SK-N-SH (cell line): ENCODE results near the gene NTRK2. TPM values are rescaled to one million over a fixed set of nuclear protein-coding genes. Genes with fewer than 3 reads are reported as not detected.

Experiments
- CTCF ChIA-PET: fragments of 300-600, 350-600 bp; formaldehyde crosslinking; extraction: SDS; loops from one replicate; lab custom pipeline; 2021; lab: Yijun Ruan, JAX
- POLR2A ChIA-PET: fragments of 350-600 bp; sonication (Branson Sonifier 250); formaldehyde crosslinking; extraction: SDS; loops from one replicate; lab custom pipeline; 2020; ENCODE audit warnings: antibody characterized with exemption, inconsistent platforms; lab: Yijun Ruan, JAX
- DNase-seq: peaks from one replicate; pipeline ENCODE4 v3.0.0; 2012
- H2AFZ ChIP-seq: fragments of 200-600 bp; sonication (generic); 2 replicates; pipeline ENCODE4 v1.8.1; 2016; ENCODE audit warnings: antibody characterized with exemption, mild to moderate bottlenecking, low read depth
- H3F3A ChIP-seq: fragments of 200-600 bp; sonication (generic); replicated peaks from 2 replicates; pipeline ENCODE3; 2016; ENCODE audit warnings: antibody characterized with exemption, mild to moderate bottlenecking; ENCODE audit not compliant: insufficient read depth
- H3K27ac ChIP-seq, 2 experiments: fragments of 200-500 bp in 1 of 2; fragments of 200-600 bp in 1 of 2; sonication (Bioruptor generic) in 1 of 2; sonication (generic), shearing (Covaris generic) in 1 of 2; 2 replicates each; pipeline versions ENCODE4 v1.5.1 to v1.6.1; 2014 to 2016; ENCODE audit warnings: low read depth in 2 of 2, inconsistent platforms in 1 of 2, low read length in 1 of 2, mild to moderate bottlenecking in 1 of 2, mixed read lengths in 1 of 2
- H3K27me3 ChIP-seq: fragments of 200-600 bp; sonication (generic), shearing (Covaris generic); 2 replicates; pipeline ENCODE4 v1.6.1; 2016; ENCODE audit warnings: mixed run types; ENCODE audit not compliant: insufficient read depth
- H3K36me3 ChIP-seq, 2 experiments: fragments of 200-500 bp in 1 of 2; fragments of 200-600 bp in 1 of 2; sonication (Bioruptor generic) in 1 of 2; sonication (generic) in 1 of 2; replicated peaks in 1 of 2; 2 replicates each; pipeline versions ENCODE3 to v1.5.1; 2014 to 2016; ENCODE audit warnings: low read length in 1 of 2, mild to moderate bottlenecking in 1 of 2; ENCODE audit not compliant: insufficient read depth in 2 of 2, control insufficient read depth in 1 of 2
- H3K4me1 ChIP-seq, 2 experiments: fragments of 200-500 bp in 1 of 2; fragments of 200-600 bp in 1 of 2; sonication (Bioruptor generic) in 1 of 2; sonication (generic), shearing (Covaris generic) in 1 of 2; 2 replicates each; pipeline versions ENCODE4 v1.5.1 to v1.6.1; 2014 to 2016; ENCODE audit warnings: low read depth in 1 of 2, low read length in 1 of 2, mixed run types in 1 of 2; ENCODE audit not compliant: insufficient read depth in 2 of 2, control insufficient read depth in 1 of 2
- H3K4me2 ChIP-seq: fragments of 200-600 bp; sonication (generic), shearing (Covaris generic); 2 replicates; pipeline ENCODE4 v1.6.1; 2017; ENCODE audit warnings: mixed run types
- H3K4me3 ChIP-seq, 2 experiments: fragments of 200-500 bp in 1 of 2; fragments of 200-600 bp in 1 of 2; sonication (Bioruptor generic) in 1 of 2; sonication (generic), shearing (Covaris generic) in 1 of 2; 2 replicates each; pipeline versions ENCODE4 v1.5.1 to v1.8.1; 2014 to 2016; ENCODE audit warnings: low read depth in 2 of 2, inconsistent platforms in 1 of 2, low read length in 1 of 2, mild to moderate bottlenecking in 1 of 2, mixed read lengths in 1 of 2, moderate library complexity in 1 of 2
- H3K79me2 ChIP-seq: fragments of 200-600 bp; sonication (generic); 2 replicates; pipeline ENCODE4 v1.8.1; 2017; ENCODE audit warnings: mild to moderate bottlenecking; ENCODE audit not compliant: insufficient read depth
- H3K9ac ChIP-seq: fragments of 200-600 bp; sonication (generic); 2 replicates; pipeline ENCODE4 v1.6.1; 2017; ENCODE audit warnings: mixed run types
- H3K9me2 ChIP-seq: fragments of 200-600 bp; sonication (generic); 2 replicates; pipeline ENCODE4 v1.6.1; 2017; ENCODE audit warnings: mixed run types
- H3K9me3 ChIP-seq: fragments of 200-600 bp; sonication (generic); 2 replicates; pipeline ENCODE4 v1.6.1; 2017; ENCODE audit warnings: mixed run types, mild to moderate bottlenecking, moderate library complexity
- H4K20me1 ChIP-seq: fragments of 200-600 bp; sonication (generic); 2 replicates; pipeline ENCODE4 v1.6.1; 2017; ENCODE audit warnings: mild to moderate bottlenecking, mixed run types; ENCODE audit not compliant: insufficient read depth
- ELF1 ChIP-seq: IDR thresholded peaks from 2 replicates; pipeline ENCODE4 v1.4.0; 2012
- FOSL2 ChIP-seq: IDR thresholded peaks from 2 replicates; pipeline ENCODE4 v1.4.0; 2012; ENCODE audit warnings: low read depth, mild to moderate bottlenecking, moderate library complexity, borderline replicate concordance
- FOXJ3 ChIP-seq: sonication (generic); formaldehyde crosslinking; IDR thresholded peaks from 2 replicates; pipeline ENCODE4 v1.5.1; 2020; ENCODE audit warnings: mild to moderate bottlenecking, missing genetic modification reagents
- FOXM1 ChIP-seq: IDR thresholded peaks from 2 replicates; pipeline ENCODE4 v1.4.0; 2012; ENCODE audit warnings: low read depth, mild to moderate bottlenecking
- GABPA ChIP-seq: IDR thresholded peaks from 2 replicates; pipeline ENCODE4 v1.4.0; 2012; ENCODE audit warnings: low read depth, mild to moderate bottlenecking
- GATA2 ChIP-seq: sonication (generic); formaldehyde crosslinking; IDR thresholded peaks from 2 replicates; pipeline ENCODE4 v1.5.0; 2020; ENCODE audit warnings: mild to moderate bottlenecking, missing genetic modification reagents
- JUND ChIP-seq: IDR thresholded peaks from 2 replicates; pipeline ENCODE4 v1.4.0; 2012
- MEF2A ChIP-seq: IDR thresholded peaks from 2 replicates; pipeline ENCODE4 v1.4.0; 2012; ENCODE audit warnings: low read depth, borderline replicate concordance
- MXI1 ChIP-seq: IDR thresholded peaks from 2 replicates; pipeline ENCODE4 v1.6.1; 2012; ENCODE audit warnings: mild to moderate bottlenecking, low read depth, low read length, improper control_type of control experiment
- NFIC ChIP-seq: IDR thresholded peaks from 2 replicates; pipeline ENCODE4 v1.4.0; 2012; ENCODE audit warnings: borderline replicate concordance
- NRF1 ChIP-seq: IDR thresholded peaks from 2 replicates; pipeline ENCODE4 v1.6.1; 2012; ENCODE audit warnings: low read depth, mild to moderate bottlenecking, low read length
- POLR2AphosphoS5 ChIP-seq: IDR thresholded peaks from 2 replicates; pipeline ENCODE4 v1.6.1; 2012; ENCODE audit warnings: low read depth, low read length
- RAD21 ChIP-seq: IDR thresholded peaks from 2 replicates; pipeline ENCODE4 v1.6.1; 2012; ENCODE audit warnings: mild to moderate bottlenecking, low read length
- RCOR1 ChIP-seq: fragments of 150-350 bp; IDR thresholded peaks from 2 replicates; pipeline ENCODE4 v1.6.1; 2017; ENCODE audit warnings: antibody characterized with exemption, low read length
- SMC3 ChIP-seq: IDR thresholded peaks from 2 replicates; pipeline ENCODE4 v1.6.1; 2012; ENCODE audit warnings: low read depth, low read length, improper control_type of control experiment
- TCF12 ChIP-seq: IDR thresholded peaks from 2 replicates; pipeline ENCODE4 v1.4.0; 2012
- WGBS: methylation state at CpG from one replicate; pipeline ENCODE4 v1.1.6; 2017; ENCODE audit warnings: low lambda C conversion rate; 5-methylcytosine and 5-hydroxymethylcytosine counted together
- polyA plus RNA-seq, 3 experiments: library from polyadenylated mRNA; depleted of rRNA; stranded (reverse); fragments of >200 nt; gene quantifications; 2 replicates each; pipeline ENCODE4 v1.2.3, GENCODE V29; 2012
- TF ChIP-seq, protein P1 (sequence below): fragments of 200-600 bp; sonication (generic); IDR thresholded peaks from 2 replicates; pipeline ENCODE4 v1.6.1; 2017; ENCODE audit warnings: antibody characterized with exemption, mild to moderate bottlenecking, moderate library complexity
- TF ChIP-seq, protein P2 (sequence below): IDR thresholded peaks from 2 replicates; pipeline ENCODE4 v1.4.0; 2012; ENCODE audit warnings: low read depth
- TF ChIP-seq, protein P3 (sequence below): IDR thresholded peaks from 2 replicates; pipeline ENCODE4 v1.4.0; 2012; ENCODE audit warnings: low read depth, borderline replicate concordance
- TF ChIP-seq, protein P4 (sequence below): fragments of 150-350 bp; IDR thresholded peaks from 2 replicates; pipeline ENCODE4 v1.6.1; 2016; ENCODE audit warnings: mild to moderate bottlenecking, low read depth, low read length

Gene NTRK2
- polyA plus RNA-seq, 1 of the 3 experiments (the other 2 are of a cell fraction), result 0.05 TPM

DNA sequence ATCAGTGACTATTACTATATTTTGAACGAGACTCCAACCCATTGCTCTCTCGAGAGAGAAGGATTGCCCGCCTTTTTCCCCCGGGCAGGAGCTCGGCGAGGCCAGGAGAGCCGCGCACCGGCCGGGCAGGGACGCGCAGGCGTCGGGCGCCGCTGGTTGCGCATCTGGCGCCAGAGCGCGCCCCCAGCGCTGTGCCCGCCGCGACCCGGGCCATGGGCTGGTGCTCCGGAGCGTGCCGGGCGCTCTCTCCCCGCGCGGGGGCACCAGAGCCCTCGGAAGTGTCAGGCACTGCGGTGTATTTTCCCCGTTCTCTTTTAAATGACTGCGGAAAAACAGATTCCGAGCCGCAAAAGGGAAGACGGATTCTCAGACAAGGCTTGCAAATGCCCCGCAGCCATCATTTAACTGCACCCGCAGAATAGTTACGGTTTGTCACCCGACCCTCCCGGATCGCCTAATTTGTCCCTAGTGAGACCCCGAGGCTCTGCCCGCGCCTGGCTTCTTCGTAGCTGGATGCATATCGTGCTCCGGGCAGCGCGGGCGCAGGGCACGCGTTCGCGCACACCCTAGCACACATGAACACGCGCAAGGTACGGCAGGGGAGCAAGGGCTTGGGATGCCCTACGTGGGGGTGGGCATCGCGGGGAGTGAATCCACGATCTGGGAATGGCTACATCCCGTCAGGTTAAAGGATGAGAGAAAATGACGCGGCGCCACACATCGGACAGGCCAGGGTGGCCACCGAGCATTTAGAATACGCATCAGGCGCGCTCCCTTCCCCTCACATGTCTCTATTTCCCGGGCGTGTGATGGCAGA lies 1.1 kb upstream of the NTRK2 start:
- Histone ChIP-seq H3K27me3 (peaks cover 19% of the 10 kb centered on the region), H4K20me1 (no peaks in the 10 kb centered on the region), H3K4me2 (peak overlapping the region; percentile 92), H3K9ac (no peak overlapping the region), H3K27ac (no peak overlapping the region), H3K36me3 (no peaks in the 10 kb centered on the region), H3K9me3 (no peaks in the 10 kb centered on the region), H2AFZ (peak overlapping the region; percentile 63; the same call in 1 of the 2 replicates), H3K4me3 (peak overlapping the region; percentile 49 to 64), H3K9me2 (no peaks in the 10 kb centered on the region), H3K79me2 (no peaks in the 10 kb centered on the region), H3K4me1 (peaks cover 0 to 27% of the 10 kb centered on the region in 2 experiments; a peak in 1 of 4 replicates), H3F3A (no peaks in the 10 kb centered on the region)
- ChIA-PET POLR2A (no interaction called here), CTCF (interaction anchor here (0.6 to 5.0 kb wide), 79 partner anchors 8 to 1158 kb away, joined by 3 to 33 read pairs (median 4); no protein-coding TSS in a partner anchor)
- peak; percentile 92 for DNase-seq
- TF ChIP-seq MXI1, result peak; percentile 36; the same call in 1 of the 2 replicates
- TF ChIP-seq, protein P1, sequence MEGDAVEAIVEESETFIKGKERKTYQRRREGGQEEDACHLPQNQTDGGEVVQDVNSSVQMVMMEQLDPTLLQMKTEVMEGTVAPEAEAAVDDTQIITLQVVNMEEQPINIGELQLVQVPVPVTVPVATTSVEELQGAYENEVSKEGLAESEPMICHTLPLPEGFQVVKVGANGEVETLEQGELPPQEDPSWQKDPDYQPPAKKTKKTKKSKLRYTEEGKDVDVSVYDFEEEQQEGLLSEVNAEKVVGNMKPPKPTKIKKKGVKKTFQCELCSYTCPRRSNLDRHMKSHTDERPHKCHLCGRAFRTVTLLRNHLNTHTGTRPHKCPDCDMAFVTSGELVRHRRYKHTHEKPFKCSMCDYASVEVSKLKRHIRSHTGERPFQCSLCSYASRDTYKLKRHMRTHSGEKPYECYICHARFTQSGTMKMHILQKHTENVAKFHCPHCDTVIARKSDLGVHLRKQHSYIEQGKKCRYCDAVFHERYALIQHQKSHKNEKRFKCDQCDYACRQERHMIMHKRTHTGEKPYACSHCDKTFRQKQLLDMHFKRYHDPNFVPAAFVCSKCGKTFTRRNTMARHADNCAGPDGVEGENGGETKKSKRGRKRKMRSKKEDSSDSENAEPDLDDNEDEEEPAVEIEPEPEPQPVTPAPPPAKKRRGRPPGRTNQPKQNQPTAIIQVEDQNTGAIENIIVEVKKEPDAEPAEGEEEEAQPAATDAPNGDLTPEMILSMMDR, result peak; percentile 67
- peak; percentile 65 for TF ChIP-seq SMC3
- peak; percentile 59 for TF ChIP-seq NRF1
- TF ChIP-seq GATA2, result no peak
- TF ChIP-seq RAD21, result peak; percentile 81
- WGBS, result 2% methylated on average over 19 of the region's 76 CpGs

DNA sequence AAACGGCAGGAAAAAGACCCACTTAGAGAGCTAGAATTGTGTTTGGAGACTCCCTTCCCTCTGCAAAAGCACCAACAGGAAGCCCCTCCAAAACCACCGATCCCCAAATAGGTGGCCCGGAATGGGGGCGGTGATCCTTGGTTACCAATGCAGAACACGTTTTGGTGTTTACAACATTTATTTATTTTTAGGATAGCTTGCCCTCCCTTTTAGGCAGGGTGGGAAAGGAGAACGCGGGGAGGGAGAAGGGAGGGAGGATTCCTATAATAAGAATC lies 579 bp upstream of the NTRK2 start:
- no peak for DNase-seq
- no peaks in the 10 kb centered on the region for H3F3A ChIP-seq
- H3K36me3 ChIP-seq, result no peaks in the 10 kb centered on the region
- no peaks in the 10 kb centered on the region for H3K9me2 ChIP-seq
- H2AFZ ChIP-seq, result peak overlapping the region; percentile 63; the same call in 1 of the 2 replicates
- TF ChIP-seq, protein P2, sequence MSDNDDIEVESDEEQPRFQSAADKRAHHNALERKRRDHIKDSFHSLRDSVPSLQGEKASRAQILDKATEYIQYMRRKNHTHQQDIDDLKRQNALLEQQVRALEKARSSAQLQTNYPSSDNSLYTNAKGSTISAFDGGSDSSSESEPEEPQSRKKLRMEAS, result no peak
- no peak for TF ChIP-seq SMC3
- no peak for TF ChIP-seq FOSL2
- no peak for TF ChIP-seq MEF2A
- TF ChIP-seq, protein P3, sequence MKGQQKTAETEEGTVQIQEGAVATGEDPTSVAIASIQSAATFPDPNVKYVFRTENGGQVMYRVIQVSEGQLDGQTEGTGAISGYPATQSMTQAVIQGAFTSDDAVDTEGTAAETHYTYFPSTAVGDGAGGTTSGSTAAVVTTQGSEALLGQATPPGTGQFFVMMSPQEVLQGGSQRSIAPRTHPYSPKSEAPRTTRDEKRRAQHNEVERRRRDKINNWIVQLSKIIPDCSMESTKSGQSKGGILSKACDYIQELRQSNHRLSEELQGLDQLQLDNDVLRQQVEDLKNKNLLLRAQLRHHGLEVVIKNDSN, result no peak
- TF ChIP-seq FOXJ3 (CRISPR knock-in tag), result no peak
- TF ChIP-seq POLR2AphosphoS5, result no peak
- TF ChIP-seq RCOR1, result no peak
- TF ChIP-seq FOXM1, result no peak
- no peak for TF ChIP-seq ELF1
- no peak for TF ChIP-seq JUND
- no peak for TF ChIP-seq NFIC
- TF ChIP-seq, protein P1, result no peak
- no peak for TF ChIP-seq TCF12
- TF ChIP-seq, protein P4, sequence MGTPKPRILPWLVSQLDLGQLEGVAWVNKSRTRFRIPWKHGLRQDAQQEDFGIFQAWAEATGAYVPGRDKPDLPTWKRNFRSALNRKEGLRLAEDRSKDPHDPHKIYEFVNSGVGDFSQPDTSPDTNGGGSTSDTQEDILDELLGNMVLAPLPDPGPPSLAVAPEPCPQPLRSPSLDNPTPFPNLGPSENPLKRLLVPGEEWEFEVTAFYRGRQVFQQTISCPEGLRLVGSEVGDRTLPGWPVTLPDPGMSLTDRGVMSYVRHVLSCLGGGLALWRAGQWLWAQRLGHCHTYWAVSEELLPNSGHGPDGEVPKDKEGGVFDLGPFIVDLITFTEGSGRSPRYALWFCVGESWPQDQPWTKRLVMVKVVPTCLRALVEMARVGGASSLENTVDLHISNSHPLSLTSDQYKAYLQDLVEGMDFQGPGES, result no peak
- TF ChIP-seq GABPA, result no peak
- peaks cover 0 to 27% of the 10 kb centered on the region in 2 experiments; a peak in 1 of 4 replicates for H3K4me1 ChIP-seq
- H3K27me3 ChIP-seq, result peaks cover 19% of the 10 kb centered on the region
- H3K4me2 ChIP-seq, result peak overlapping the region; percentile 92
- no peak overlapping the region for H3K27ac ChIP-seq
- H3K79me2 ChIP-seq, result no peaks in the 10 kb centered on the region
- no peak overlapping the region for H3K9ac ChIP-seq
- under 1% methylated on average over 6 of the region's 7 CpGs for WGBS
- ChIA-PET POLR2A (no interaction called here), CTCF (interaction anchor here (0.7 to 5.0 kb wide), 50 partner anchors 8 to 941 kb away, joined by 3 to 33 read pairs (median 5); no protein-coding TSS in a partner anchor)
- peak overlapping the region; percentile 49 to 64 for H3K4me3 ChIP-seq
- no peaks in the 10 kb centered on the region for H3K9me3 ChIP-seq
- no peaks in the 10 kb centered on the region for H4K20me1 ChIP-seq
